ENCODE measurements around the gene PIRT. TPM values are rescaled to one million over a fixed set of nuclear protein-coding genes. Genes with fewer than 3 reads are reported as not detected.

Gene PIRT
- polyA plus RNA-seq, 1 of the 3 experiments (the other 2 are of a cell fraction): not detected

GRCh38 chr17:10821770-10822169 is 16.1 kb downstream of the PIRT start:
- CTCF ChIA-PET: interaction anchor here (2.0 to 2.2 kb wide), 2 partner anchors 24 to 85 kb away, joined by 6 to 7 read pairs; no protein-coding TSS in a partner anchor
- Histone ChIP-seq H3K9ac (no peak overlapping the region), H3K4me1 (ENCODE audit: control insufficient read depth in 1 of 2, insufficient read depth in 2 of 2, low read depth in 1 of 2, low read length in 1 of 2) (no peaks in the 10 kb centered on the region), H3K9me2 (no peaks in the 10 kb centered on the region), H3K4me3 (ENCODE audit: low read depth in 2 of 2, low read length in 1 of 2) (no peak overlapping the region), H4K20me1 (ENCODE audit: insufficient read depth) (no peaks in the 10 kb centered on the region), H3K36me3 (replicated peaks in 1 of 2; ENCODE audit: control insufficient read depth in 1 of 2, insufficient read depth in 2 of 2, low read length in 1 of 2) (no peaks in the 10 kb centered on the region), H3K27ac (ENCODE audit: low read depth in 2 of 2, low read length in 1 of 2) (no peak overlapping the region), H3K27me3 (ENCODE audit: insufficient read depth) (no peaks in the 10 kb centered on the region), H3K9me3 (no peaks in the 10 kb centered on the region), H3K4me2 (no peak overlapping the region), H3F3A (replicated peaks; ENCODE audit: insufficient read depth) (no peaks in the 10 kb centered on the region), H3K79me2 (ENCODE audit: insufficient read depth) (no peaks in the 10 kb centered on the region), H2AFZ (ENCODE audit: low read depth) (no peak overlapping the region)
- POLR2A ChIA-PET: no interaction called here
- no peak for DNase-seq
- TF ChIP-seq RXRA (IDR thresholded peaks at IDR 0.05; ENCODE audit: borderline replicate concordance, low read depth): no peak
- no peak for TF ChIP-seq RFX5 (IDR thresholded peaks at IDR 0.05; ENCODE audit: low read length)
- TF ChIP-seq IRF3 (IDR thresholded peaks at IDR 0.05; ENCODE audit: low read depth, low read length): no peak
- no peak for TF ChIP-seq YY1 (IDR thresholded peaks at IDR 0.05; ENCODE audit: low read depth)
- TF ChIP-seq SMC3 (IDR thresholded peaks at IDR 0.05; ENCODE audit: low read depth, low read length): no peak
- no peak for TF ChIP-seq GABPA (IDR thresholded peaks at IDR 0.05; ENCODE audit: low read depth)
- TF ChIP-seq FOXM1 (IDR thresholded peaks at IDR 0.05; ENCODE audit: low read depth): no peak
- TF ChIP-seq REST (IDR thresholded peaks at IDR 0.05; ENCODE audit: low read depth, low read length): no peak
- no peak for TF ChIP-seq TAF1 (IDR thresholded peaks at IDR 0.05; ENCODE audit: borderline replicate concordance, low read depth, low read length)
- no peak for TF ChIP-seq EZH2phosphoT487 (IDR thresholded peaks at IDR 0.05; ENCODE audit: borderline replicate concordance, low read depth)

- no peak for DNase-seq
- no peak overlapping the region for H3K4me3 ChIP-seq (ENCODE audit: low read depth in 2 of 2, low read length in 1 of 2)
- CTCF ChIA-PET: interaction anchor here (2.0 to 2.2 kb wide), 2 partner anchors 24 to 84 kb away, joined by 6 to 7 read pairs; no protein-coding TSS in a partner anchor
- no peak for TF ChIP-seq FOXM1 (IDR thresholded peaks at IDR 0.05; ENCODE audit: low read depth)
- TF ChIP-seq JUND (IDR thresholded peaks at IDR 0.05): no peak
- TF ChIP-seq ELF1 (IDR thresholded peaks at IDR 0.05): no peak
- no peak for TF ChIP-seq FOSL2 (IDR thresholded peaks at IDR 0.05; ENCODE audit: borderline replicate concordance, low read depth)
- no peak for TF ChIP-seq TCF12 (IDR thresholded peaks at IDR 0.05)
- no peak for TF ChIP-seq TEAD4 (IDR thresholded peaks at IDR 0.05; ENCODE audit: borderline replicate concordance, insufficient read depth)
- TF ChIP-seq NRF1 (IDR thresholded peaks at IDR 0.05; ENCODE audit: low read depth, low read length): no peak
- TF ChIP-seq SMC3 (IDR thresholded peaks at IDR 0.05; ENCODE audit: low read depth, low read length): no peak
- TF ChIP-seq RCOR1 (IDR thresholded peaks at IDR 0.05; ENCODE audit: low read length): no peak
- no peaks in the 10 kb centered on the region for H3K36me3 ChIP-seq (replicated peaks in 1 of 2; ENCODE audit: control insufficient read depth in 1 of 2, insufficient read depth in 2 of 2, low read length in 1 of 2)
- WGBS (ENCODE audit: low lambda C conversion rate): 22% methylated on average over 4 of the region's 4 CpGs
- no peaks in the 10 kb centered on the region for H4K20me1 ChIP-seq (ENCODE audit: insufficient read depth)
- no peaks in the 10 kb centered on the region for H3K9me2 ChIP-seq
- H3F3A ChIP-seq (replicated peaks; ENCODE audit: insufficient read depth): no peaks in the 10 kb centered on the region
- no peaks in the 10 kb centered on the region for H3K79me2 ChIP-seq (ENCODE audit: insufficient read depth)
- no peaks in the 10 kb centered on the region for H3K27me3 ChIP-seq (ENCODE audit: insufficient read depth)
- H3K4me2 ChIP-seq: no peak overlapping the region
- H3K27ac ChIP-seq (ENCODE audit: low read depth in 2 of 2, low read length in 1 of 2): no peak overlapping the region
- H3K9me3 ChIP-seq: no peaks in the 10 kb centered on the region
- no peaks in the 10 kb centered on the region for H3K4me1 ChIP-seq (ENCODE audit: control insufficient read depth in 1 of 2, insufficient read depth in 2 of 2, low read depth in 1 of 2, low read length in 1 of 2)
- H3K9ac ChIP-seq: no peak overlapping the region
- no peak overlapping the region for H2AFZ ChIP-seq (ENCODE audit: low read depth)
- POLR2A ChIA-PET: no interaction called here
Observed at GRCh38 chr17:10821054-10821453, 16.8 kb downstream of the PIRT start.
